ENCODE data around the gene FBN2.

The FBN2 gene

GRCh38 chr5:128317481-128317880 is 220.6 kb downstream of the FBN2 start:
- no peak overlapping the region for H4K8ac ChIP-seq (ENCODE audit: low read depth, low read length)
- peaks cover 0 to 1% of the 10 kb centered on the region in 2 experiments for H3K36me3 ChIP-seq (ENCODE audit: control insufficient read depth in 1 of 2, insufficient read depth in 2 of 2, low read length in 2 of 2)
- H2BK120ac ChIP-seq (ENCODE audit: insufficient read depth, low read length, poor library complexity) = no peak overlapping the region
- no peak overlapping the region for H3K23ac ChIP-seq (ENCODE audit: low read length)
- H2BK12ac ChIP-seq (ENCODE audit: low read length) = no peak overlapping the region
- no peaks in the 10 kb centered on the region for H3K79me1 ChIP-seq (ENCODE audit: low read length)
- H3K27ac ChIP-seq (ENCODE audit: low read depth, low read length) = no peak overlapping the region
- no peak overlapping the region for H4K91ac ChIP-seq (ENCODE audit: low read depth, low read length)
- H3K27me3 ChIP-seq (ENCODE audit: insufficient read depth, low read length) = no peaks in the 10 kb centered on the region
- H3K4me1 ChIP-seq (ENCODE audit: control insufficient read depth in 1 of 2, insufficient read depth in 2 of 2, low read length in 2 of 2) = no peaks in the 10 kb centered on the region
- H3K18ac ChIP-seq (ENCODE audit: low read length) = no peak overlapping the region
- no peak for DNase-seq
- no peak overlapping the region for H3K4me2 ChIP-seq (ENCODE audit: low read length)
- H3K9me3 ChIP-seq (ENCODE audit: insufficient read depth, low read depth, low read length) = no peaks in the 10 kb centered on the region
- H3K9ac ChIP-seq (ENCODE audit: low read length) = no peak overlapping the region
- WGBS (ENCODE audit: extremely low coverage, insufficient coverage, insufficient read length) = no CpG with 5 or more reads among the region's 1 CpG
- H3K14ac ChIP-seq (ENCODE audit: low read length) = no peak overlapping the region
- no peaks in the 10 kb centered on the region for H3K79me2 ChIP-seq (ENCODE audit: control insufficient read depth, insufficient read depth, low read length, poor library complexity)
- no peak overlapping the region for H3K4me3 ChIP-seq (ENCODE audit: low read depth, low read length)
- no peak overlapping the region for H2AFZ ChIP-seq (ENCODE audit: insufficient read depth, low read length, poor library complexity)
- H2BK5ac ChIP-seq (ENCODE audit: low read depth, low read length, poor library complexity) = no peak overlapping the region
- no peak overlapping the region for H2AK5ac ChIP-seq (ENCODE audit: low read length)
- H3K4ac ChIP-seq (ENCODE audit: low read depth, low read length) = no peak overlapping the region
- no peak overlapping the region for H4K12ac ChIP-seq (ENCODE audit: low read depth, low read length)

GRCh38 chr5:128315671-128316070 is 222.4 kb downstream of the FBN2 start:
- no peak overlapping the region for H3K9ac ChIP-seq (ENCODE audit: low read length)
- no CpG with 5 or more reads among the region's 4 CpGs for WGBS (ENCODE audit: extremely low coverage, insufficient coverage, insufficient read length)

DNA sequence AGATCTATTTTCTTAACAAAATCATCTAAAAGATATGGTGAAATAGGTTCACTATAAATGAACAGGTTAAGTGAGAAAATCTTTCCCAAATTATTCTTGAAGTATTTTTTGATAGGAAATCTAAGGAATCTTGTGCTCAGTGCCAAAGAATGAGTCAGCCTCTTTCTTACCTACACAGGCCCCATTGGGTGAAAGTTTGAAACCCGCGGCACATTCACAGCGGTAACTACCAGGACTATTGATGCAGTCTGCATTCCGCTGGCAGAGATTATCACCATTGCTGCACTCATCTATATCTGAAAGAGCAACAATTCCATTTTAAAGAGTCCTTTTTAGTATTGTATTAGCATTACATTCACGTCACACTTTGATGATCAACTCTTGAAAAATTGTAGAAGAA is 232.7 kb downstream of the FBN2 start:
- Histone ChIP-seq H3K27me3 (ENCODE audit: insufficient read depth, low read length) (no peaks in the 10 kb centered on the region), H4K91ac (ENCODE audit: low read depth, low read length) (no peak overlapping the region), H2BK5ac (ENCODE audit: low read depth, low read length, poor library complexity) (no peak overlapping the region), H3K4me3 (ENCODE audit: low read depth, low read length) (no peak overlapping the region), H3K23ac (ENCODE audit: low read length) (no peak overlapping the region), H3K79me1 (ENCODE audit: low read length) (no peaks in the 10 kb centered on the region), H3K9ac (ENCODE audit: low read length) (no peak overlapping the region), H3K4ac (ENCODE audit: low read depth, low read length) (no peak overlapping the region), H3K9me3 (ENCODE audit: insufficient read depth, low read depth, low read length) (no peaks in the 10 kb centered on the region), H4K12ac (ENCODE audit: low read depth, low read length) (no peak overlapping the region), H2BK120ac (ENCODE audit: insufficient read depth, low read length, poor library complexity) (no peak overlapping the region), H4K8ac (ENCODE audit: low read depth, low read length) (no peak overlapping the region), H2AK5ac (ENCODE audit: low read length) (no peak overlapping the region), H3K14ac (ENCODE audit: low read length) (no peak overlapping the region), H3K4me2 (ENCODE audit: low read length) (no peak overlapping the region), H3K4me1 (ENCODE audit: control insufficient read depth in 1 of 2, insufficient read depth in 2 of 2, low read length in 2 of 2) (no peaks in the 10 kb centered on the region), H3K27ac (ENCODE audit: low read depth, low read length) (no peak overlapping the region), H2AFZ (ENCODE audit: insufficient read depth, low read length, poor library complexity) (no peak overlapping the region), H2BK12ac (ENCODE audit: low read length) (no peak overlapping the region), H3K18ac (ENCODE audit: low read length) (no peak overlapping the region), H3K36me3 (ENCODE audit: control insufficient read depth in 1 of 2, insufficient read depth in 2 of 2, low read length in 2 of 2) (peaks cover 0 to 8% of the 10 kb centered on the region in 2 experiments), H3K79me2 (ENCODE audit: control insufficient read depth, insufficient read depth, low read length, poor library complexity) (no peaks in the 10 kb centered on the region)
- WGBS (ENCODE audit: extremely low coverage, insufficient coverage, insufficient read length) = no CpG with 5 or more reads among the region's 5 CpGs
- DNase-seq = peak; percentile 94 to 97

More at GRCh38 chr5:128315671-128316070, 222.4 kb downstream of the FBN2 start:
- Histone ChIP-seq H3K27me3 (ENCODE audit: insufficient read depth, low read length) (no peaks in the 10 kb centered on the region), H3K4me3 (ENCODE audit: low read depth, low read length) (no peak overlapping the region), H4K91ac (ENCODE audit: low read depth, low read length) (no peak overlapping the region), H2BK12ac (ENCODE audit: low read length) (no peak overlapping the region), H3K36me3 (ENCODE audit: control insufficient read depth in 1 of 2, insufficient read depth in 2 of 2, low read length in 2 of 2) (peaks cover 2 to 3% of the 10 kb centered on the region in 2 experiments), H3K79me1 (ENCODE audit: low read length) (no peaks in the 10 kb centered on the region), H3K4me2 (ENCODE audit: low read length) (no peak overlapping the region), H4K12ac (ENCODE audit: low read depth, low read length) (no peak overlapping the region), H3K79me2 (ENCODE audit: control insufficient read depth, insufficient read depth, low read length, poor library complexity) (no peaks in the 10 kb centered on the region), H3K14ac (ENCODE audit: low read length) (no peak overlapping the region), H2BK120ac (ENCODE audit: insufficient read depth, low read length, poor library complexity) (no peak overlapping the region), H3K4ac (ENCODE audit: low read depth, low read length) (no peak overlapping the region), H4K8ac (ENCODE audit: low read depth, low read length) (no peak overlapping the region), H3K18ac (ENCODE audit: low read length) (no peak overlapping the region), H3K4me1 (ENCODE audit: control insufficient read depth in 1 of 2, insufficient read depth in 2 of 2, low read length in 2 of 2) (no peaks in the 10 kb centered on the region), H2AK5ac (ENCODE audit: low read length) (no peak overlapping the region), H3K23ac (ENCODE audit: low read length) (no peak overlapping the region), H2AFZ (ENCODE audit: insufficient read depth, low read length, poor library complexity) (no peak overlapping the region), H2BK5ac (ENCODE audit: low read depth, low read length, poor library complexity) (no peak overlapping the region), H3K9me3 (ENCODE audit: insufficient read depth, low read depth, low read length) (no peaks in the 10 kb centered on the region), H3K27ac (ENCODE audit: low read depth, low read length) (no peak overlapping the region)
- DNase-seq = peak; percentile 51 to 92

DNA sequence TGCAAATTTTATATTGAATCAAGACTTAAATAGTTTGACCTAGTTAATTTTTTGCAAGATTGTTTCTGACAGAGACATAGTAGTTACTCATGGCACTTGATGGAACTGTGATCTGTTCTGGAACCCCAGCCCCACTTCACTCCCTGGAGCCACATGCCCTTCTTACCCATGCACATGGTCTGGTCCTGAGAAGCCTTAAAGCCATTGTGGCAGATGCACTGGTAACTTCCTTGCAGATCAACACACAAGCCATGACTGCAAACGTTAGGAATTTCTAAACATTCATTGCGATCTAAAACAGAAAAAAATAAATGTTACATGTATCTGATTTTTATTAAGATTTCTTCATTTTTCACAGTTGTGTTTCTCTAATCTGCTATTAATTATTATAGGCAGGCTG is 233.3 kb downstream of the FBN2 start:
- H4K12ac ChIP-seq (ENCODE audit: low read depth, low read length) = no peak overlapping the region
- H3K4me1 ChIP-seq (ENCODE audit: control insufficient read depth in 1 of 2, insufficient read depth in 2 of 2, low read length in 2 of 2) = no peaks in the 10 kb centered on the region
- no peak overlapping the region for H3K27ac ChIP-seq (ENCODE audit: low read depth, low read length)
- no peak overlapping the region for H2BK5ac ChIP-seq (ENCODE audit: low read depth, low read length, poor library complexity)
- H4K91ac ChIP-seq (ENCODE audit: low read depth, low read length) = no peak overlapping the region
- no peak overlapping the region for H2BK120ac ChIP-seq (ENCODE audit: insufficient read depth, low read length, poor library complexity)
- no peaks in the 10 kb centered on the region for H3K79me1 ChIP-seq (ENCODE audit: low read length)
- H3K36me3 ChIP-seq (ENCODE audit: control insufficient read depth in 1 of 2, insufficient read depth in 2 of 2, low read length in 2 of 2) = peaks cover 0 to 8% of the 10 kb centered on the region in 2 experiments
- no peak overlapping the region for H3K4me3 ChIP-seq (ENCODE audit: low read depth, low read length)
- H3K9ac ChIP-seq (ENCODE audit: low read length) = no peak overlapping the region
- no peaks in the 10 kb centered on the region for H3K79me2 ChIP-seq (ENCODE audit: control insufficient read depth, insufficient read depth, low read length, poor library complexity)
- no peak overlapping the region for H4K8ac ChIP-seq (ENCODE audit: low read depth, low read length)
- H2AFZ ChIP-seq (ENCODE audit: insufficient read depth, low read length, poor library complexity) = no peak overlapping the region
- no peak overlapping the region for H2BK12ac ChIP-seq (ENCODE audit: low read length)
- H2AK5ac ChIP-seq (ENCODE audit: low read length) = no peak overlapping the region
- DNase-seq = peak in 1 of 2 donors; percentile 50
- H3K4ac ChIP-seq (ENCODE audit: low read depth, low read length) = no peak overlapping the region
- no peak overlapping the region for H3K4me2 ChIP-seq (ENCODE audit: low read length)
- no peaks in the 10 kb centered on the region for H3K9me3 ChIP-seq (ENCODE audit: insufficient read depth, low read depth, low read length)
- no peaks in the 10 kb centered on the region for H3K27me3 ChIP-seq (ENCODE audit: insufficient read depth, low read length)
- no peak overlapping the region for H3K18ac ChIP-seq (ENCODE audit: low read length)
- H3K14ac ChIP-seq (ENCODE audit: low read length) = no peak overlapping the region
- no CpG with 5 or more reads among the region's 2 CpGs for WGBS (ENCODE audit: extremely low coverage, insufficient coverage, insufficient read length)
- H3K23ac ChIP-seq (ENCODE audit: low read length) = no peak overlapping the region

Measured in trophoblast cell (in vitro differentiated cells and primary cell).